CD4-positive, alpha-beta T cell treated with Interferon alpha-2 for 1 hour (primary cell): ENCODE data around the gene PSME3.
"Not testable (repeated sequence)": the region's sequence is repeated elsewhere in the genome, so short reads cannot be mapped to it uniquely, and the experiment has no call there.

Experiments used
- DNase-seq, 2 donors: peaks; one replicate each; pipeline ENCODE4 v3.0.0-alpha.2; 2020 to 2022

The PSME3 gene

GRCh38 chr17:42878924-42879595, 45.9 kb downstream of the PSME3 start:
- no peak for DNase-seq

DNA sequence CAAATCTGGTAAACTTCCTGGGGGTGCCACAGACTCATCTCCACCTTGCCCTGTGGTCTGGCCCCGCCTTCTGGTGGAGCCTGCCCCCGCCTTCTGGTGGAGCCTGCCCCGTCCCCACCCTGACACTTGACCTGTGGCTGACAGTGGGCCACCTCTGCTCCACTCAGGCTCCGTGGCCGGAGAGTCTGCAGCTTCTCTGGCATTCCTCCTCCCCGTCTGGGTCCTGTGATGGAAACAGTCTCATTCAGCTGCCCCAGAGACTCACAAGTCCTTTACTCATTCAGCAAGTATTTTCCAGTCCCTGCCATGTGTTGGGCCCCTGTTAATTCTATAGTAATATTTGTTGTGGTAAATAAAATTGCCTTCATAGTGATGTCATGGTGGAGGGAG, 46.4 kb downstream of the PSME3 start:
- DNase-seq = no peak

- DNase-seq = no peak
Observed at GRCh38 chr17:42880776-42881310, 47.6 kb downstream of the PSME3 start.

DNA sequence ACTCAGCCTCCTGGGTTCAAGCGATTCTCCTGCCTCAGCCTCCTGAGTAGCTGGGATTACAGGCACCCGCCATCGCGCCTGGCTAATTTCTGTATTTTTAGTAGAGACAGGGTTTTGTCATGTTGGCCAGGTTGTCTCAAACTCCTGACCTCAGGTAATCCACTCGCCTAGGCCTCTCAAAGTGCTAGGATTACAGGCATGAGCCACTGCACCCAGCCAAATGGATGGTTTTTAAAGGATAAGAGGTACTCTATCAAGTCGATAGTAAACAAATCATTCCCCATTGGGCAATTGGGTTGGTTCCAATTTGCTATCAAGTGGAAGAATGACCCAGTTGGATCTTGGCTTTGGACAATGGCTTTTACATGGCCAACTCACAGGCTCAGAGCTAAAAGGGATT, 48.5 kb downstream of the PSME3 start:
- not testable (repeated sequence) for DNase-seq

GRCh38 chr17:42882166-42882565, 49.0 kb downstream of the PSME3 start:
- DNase-seq = no peak

DNA sequence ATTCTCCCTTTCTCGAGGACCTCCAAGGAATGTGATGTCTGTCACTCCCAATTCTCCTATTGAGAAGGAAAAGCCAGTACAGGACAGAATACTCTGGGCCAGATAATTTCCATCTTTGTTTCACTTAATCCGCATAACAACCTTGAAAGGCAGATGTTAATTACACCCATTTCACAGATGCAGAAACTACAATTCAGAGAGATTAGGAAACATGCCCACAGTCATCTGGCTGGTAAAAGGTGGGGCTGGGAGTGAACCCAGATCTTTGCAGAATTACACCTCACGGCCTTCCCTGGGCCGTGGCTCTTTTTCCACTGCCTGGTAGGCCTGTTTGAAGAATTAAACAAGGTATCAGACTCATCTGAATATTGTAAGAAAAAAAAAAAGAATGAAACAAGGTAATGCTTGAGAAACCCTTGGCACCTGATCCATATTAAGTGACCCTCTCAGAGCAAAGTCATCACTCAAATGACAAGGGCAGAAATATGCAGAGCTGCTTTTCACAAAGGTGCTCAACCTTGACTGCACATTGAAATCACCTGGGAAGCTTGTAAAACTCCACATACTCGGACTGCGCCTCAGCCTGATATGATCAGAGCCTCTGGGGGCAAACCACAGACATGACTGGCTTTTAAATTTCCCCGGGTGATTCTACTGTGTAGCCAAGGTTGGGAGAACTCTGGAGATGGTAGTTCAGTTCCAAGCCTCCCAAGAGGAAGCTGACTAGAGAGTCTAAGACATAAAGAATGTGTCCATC, 50.8 kb downstream of the PSME3 start:
- no peak for DNase-seq

GRCh38 chr17:42885806-42886205, 52.6 kb downstream of the PSME3 start:
- not testable (repeated sequence) for DNase-seq

DNA sequence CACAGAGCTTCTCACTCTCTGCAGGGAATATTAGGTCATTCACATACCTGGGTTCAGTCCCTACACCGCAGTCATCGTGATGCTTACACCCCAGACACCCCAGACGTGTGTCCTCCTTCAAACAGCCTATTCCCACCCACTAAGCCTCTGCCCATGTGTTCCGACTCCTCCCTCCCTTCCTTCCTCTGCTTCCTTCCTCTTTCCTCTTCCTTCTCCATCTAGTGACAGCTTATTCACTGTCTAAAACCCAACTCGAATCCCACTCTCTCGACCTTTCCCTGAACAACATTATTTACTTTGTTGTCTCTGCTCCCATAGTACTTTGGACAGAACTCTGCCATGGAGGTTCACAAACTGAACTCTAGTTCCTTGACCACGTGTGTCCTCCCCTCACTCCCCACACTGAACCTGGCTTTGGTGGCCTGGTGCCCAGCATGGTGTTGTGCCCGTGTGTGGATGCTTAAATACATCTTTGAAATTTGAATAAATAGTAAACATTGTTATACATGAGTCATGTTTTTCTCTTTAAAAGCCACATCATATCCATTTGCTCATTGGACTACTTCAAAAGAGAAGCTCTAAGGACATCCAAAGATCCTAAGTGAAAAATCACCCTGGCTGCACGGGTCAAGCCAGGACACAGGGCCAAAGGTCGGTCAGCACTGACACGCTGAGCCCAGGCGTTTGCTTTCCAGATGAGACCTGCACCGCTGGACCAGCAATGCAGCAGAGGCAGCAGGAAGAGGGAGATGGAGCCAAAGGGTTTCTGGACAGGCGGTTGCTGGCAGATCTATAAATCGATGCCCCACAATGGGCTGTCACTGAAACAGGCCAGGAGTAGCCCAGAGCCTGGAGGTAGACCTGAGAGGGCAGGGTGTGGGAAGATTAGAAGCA, 53.3 kb downstream of the PSME3 start:
- no peak for DNase-seq

DNA sequence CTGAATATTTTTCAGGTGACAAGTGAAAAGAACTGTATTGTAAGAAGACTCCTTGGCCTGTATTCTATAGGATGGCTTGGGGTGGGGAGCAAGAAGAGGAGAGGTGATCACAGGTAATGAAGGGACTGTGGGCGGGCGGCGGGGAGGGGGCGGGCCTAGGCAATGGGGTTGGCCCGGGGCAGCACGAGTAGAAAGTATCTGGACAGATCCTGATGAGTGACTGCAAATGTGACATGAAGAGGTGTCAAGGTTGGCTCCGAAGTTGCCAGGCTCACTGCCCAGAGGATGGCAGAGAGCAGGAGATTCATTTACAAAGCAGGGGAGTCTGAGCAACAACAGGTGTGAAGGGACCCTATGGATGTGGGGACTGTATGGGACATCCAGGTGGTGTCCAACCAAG, 56.6 kb downstream of the PSME3 start:
- no peak for DNase-seq

- no peak for DNase-seq
Observed at GRCh38 chr17:42891539-42892152, 58.4 kb downstream of the PSME3 start.

GRCh38 chr17:42893359-42893758, 60.2 kb downstream of the PSME3 start:
- no peak for DNase-seq
